Mesenteric fat pad (tissue), 1 donor: ENCODE data around the gene RABAC1. TPM values are rescaled to one million over a fixed set of nuclear protein-coding genes. Genes with fewer than 3 reads are reported as not detected.
"Not testable (repeated sequence)": the region's sequence is repeated elsewhere in the genome, so short reads cannot be mapped to it uniquely, and the experiment has no call there.

Source experiments
- DNase-seq: peaks from one replicate; pipeline ENCODE4 v3.0.0-alpha.2; 2020; ENCODE audit warnings: low spot score
- total RNA-seq: library from RNA; stranded (reverse); fragmentation: NEBNext Ultra II Directional; extraction: Animal tissue kit (Norgen Biotek cat#: 25700); gene quantifications from one replicate; pipeline ENCODE4 v1.2.1, GENCODE V29; 2021
- donor health status: DM: yes; HTN: yes; CAD: no.

RABAC1 gene
- total RNA-seq, 1 donor from 2014 or later = 145 TPM

GRCh38 chr19:41947091-41947490 lies 12.0 kb downstream of the RABAC1 start:
- no peak for DNase-seq

- DNase-seq = no peak
Measured at GRCh38 chr19:41945135-41945766, 13.9 kb downstream of the RABAC1 start.

- DNase-seq = no peak
Measured at GRCh38 chr19:41944336-41944735, 14.8 kb downstream of the RABAC1 start.

GRCh38 chr19:41941410-41942202 lies 17.5 kb downstream of the RABAC1 start:
- DNase-seq = no peak

- DNase-seq = no peak
Measured at GRCh38 chr19:41940731-41941409, 18.3 kb downstream of the RABAC1 start.

- no peak for DNase-seq
Measured at GRCh38 chr19:41939861-41940730, 19.0 kb downstream of the RABAC1 start.

- not testable (repeated sequence) for DNase-seq
Measured at GRCh38 chr19:41939209-41939608, 19.9 kb downstream of the RABAC1 start.

GRCh38 chr19:41937525-41938468 lies 21.3 kb downstream of the RABAC1 start:
- no peak for DNase-seq

- no peak for DNase-seq
Measured at GRCh38 chr19:41936961-41937360, 22.2 kb downstream of the RABAC1 start.

GRCh38 chr19:41936416-41936850 lies 22.7 kb downstream of the RABAC1 start:
- no peak for DNase-seq

GRCh38 chr19:41935760-41936415 lies 23.2 kb downstream of the RABAC1 start:
- no peak for DNase-seq

- DNase-seq = no peak
Measured at GRCh38 chr19:41934849-41935374, 24.2 kb downstream of the RABAC1 start.

GRCh38 chr19:41933693-41934426 lies 25.3 kb downstream of the RABAC1 start:
- no peak for DNase-seq

GRCh38 chr19:41932720-41933332 lies 26.3 kb downstream of the RABAC1 start:
- DNase-seq = no peak

GRCh38 chr19:41932259-41932719 lies 26.8 kb downstream of the RABAC1 start:
- no peak for DNase-seq

GRCh38 chr19:41930926-41931592 lies 28.1 kb downstream of the RABAC1 start:
- DNase-seq = no peak

- no peak for DNase-seq
Measured at GRCh38 chr19:41930322-41930722, 28.8 kb downstream of the RABAC1 start.
